Naive thymus-derived CD4-positive, alpha-beta T cell (primary cell): ENCODE data around the gene SLC35F2. TPM values are rescaled to one million over a fixed set of nuclear protein-coding genes. Genes with fewer than 3 reads are reported as not detected.
A peak's percentile ranks its signal among the peaks of the same experiment; 100 is the strongest.
"Not testable (repeated sequence)": the region's sequence is repeated elsewhere in the genome, so short reads cannot be mapped to it uniquely, and the experiment has no call there.

Source experiments
- ATAC-seq: fragments of 150-1000 bp; cut with Tn5 transposase; 2 replicates; pipeline ENCODE4 v1.10.0; 2021; ENCODE audit warnings: mild to moderate bottlenecking, moderate library complexity
- CTCF ChIA-PET: fragments of 350-600 bp; sonication (Branson Sonifier 250); formaldehyde crosslinking; loops from one replicate; lab custom pipeline; 2021; ENCODE audit warnings: antibody characterized with exemption; lab: Charles Lee
- POLR2A ChIA-PET: fragments of 350-600 bp; sonication (Branson Sonifier 250); formaldehyde crosslinking; loops from one replicate; lab custom pipeline; 2021; ENCODE audit warnings: antibody characterized with exemption, inconsistent platforms; lab: Charles Lee
- DNase-seq, 9 donors: peaks; one replicate each; pipeline versions ENCODE4 v3.0.0 to v3.0.0-alpha.2; 2020 to 2022; ENCODE audit warnings: mixed read lengths in 1 of 9
- H3K27ac ChIP-seq: one replicate; pipeline ENCODE4 v1.7.0; 2013; ENCODE audit warnings: mild to moderate bottlenecking, low read depth, low read length, moderate library complexity
- H3K27me3 ChIP-seq, 2 donors: one replicate each; pipeline ENCODE4 v1.7.0; 2013; ENCODE audit warnings: low read length in 2 of 2, mild to moderate bottlenecking in 2 of 2, moderate library complexity in 2 of 2; ENCODE audit not compliant: control insufficient read depth in 2 of 2, insufficient read depth in 2 of 2
- H3K36me3 ChIP-seq, 3 experiments: 1 replicate in 2 of 3; 2 replicates in 1 of 3; pipeline ENCODE4 v1.7.0; 2013; ENCODE audit warnings: low read length in 3 of 3, mild to moderate bottlenecking in 3 of 3, moderate library complexity in 1 of 3; ENCODE audit not compliant: insufficient read depth in 3 of 3, control insufficient read depth in 2 of 3
- H3K4me1 ChIP-seq, 2 donors: one replicate each; pipeline ENCODE4 v1.7.0; 2013; ENCODE audit warnings: low read length in 2 of 2, mild to moderate bottlenecking in 2 of 2, moderate library complexity in 1 of 2; ENCODE audit not compliant: control insufficient read depth in 2 of 2, insufficient read depth in 2 of 2
- H3K4me3 ChIP-seq: 2 replicates; pipeline ENCODE4 v1.7.0; 2013; ENCODE audit warnings: mild to moderate bottlenecking, low read length
- H3K9me3 ChIP-seq, 3 experiments: 1 replicate in 2 of 3; 2 replicates in 1 of 3; pipeline ENCODE4 v1.7.0; 2013; ENCODE audit warnings: low read length in 3 of 3; ENCODE audit not compliant: control insufficient read depth in 2 of 3
- H3K27ac Mint-ChIP-seq, 9 donors: one replicate each; pipeline ENCODE4 v1.8.0; 2020 to 2022; ENCODE audit warnings: mixed read lengths in 9 of 9, mild to moderate bottlenecking in 8 of 9, moderate library complexity in 5 of 9, inconsistent platforms in 2 of 9
- H3K27me3 Mint-ChIP-seq, 5 donors: one replicate each; pipeline ENCODE4 v1.8.0; 2021 to 2022; ENCODE audit warnings: mixed read lengths in 5 of 5, mild to moderate bottlenecking in 1 of 5
- H3K36me3 Mint-ChIP-seq, 5 donors: one replicate each; pipeline ENCODE4 v1.8.0; 2020 to 2022; ENCODE audit warnings: mixed read lengths in 5 of 5, mild to moderate bottlenecking in 3 of 5, inconsistent platforms in 1 of 5
- H3K4me1 Mint-ChIP-seq, 7 donors: one replicate each; pipeline ENCODE4 v1.8.0; 2020 to 2022; ENCODE audit warnings: mixed read lengths in 7 of 7, mild to moderate bottlenecking in 3 of 7, inconsistent platforms in 1 of 7
- H3K4me3 Mint-ChIP-seq, 10 donors: one replicate each; pipeline ENCODE4 v1.8.0; 2020 to 2022; ENCODE audit warnings: mild to moderate bottlenecking in 10 of 10, mixed read lengths in 10 of 10, moderate library complexity in 6 of 10, inconsistent platforms in 2 of 10
- H3K9me3 Mint-ChIP-seq, 11 donors: one replicate each; pipeline ENCODE4 v1.8.0; 2020 to 2022; ENCODE audit warnings: mixed read lengths in 11 of 11, mild to moderate bottlenecking in 4 of 11, inconsistent platforms in 1 of 11, moderate library complexity in 1 of 11
- intact Hi-C, 2 donors: fragments of 100-400 bp; cut with micrococcal nuclease; formaldehyde crosslinking; loops; one replicate each; pipeline ENCODE4 v1.15.1; 2023
- polyA plus RNA-seq, 2 donors: library from polyadenylated mRNA; unstranded; fragments of 300-500 nt; fragmentation: Illumina TruSeq; gene quantifications; one replicate each; pipeline ENCODE4 v1.2.3, GENCODE V29; 2021
- total RNA-seq, 6 experiments: library from RNA in 5 of 6; stranded (reverse) in 5 of 6; gene quantifications; 1 replicate in 5 of 6; 2 replicates in 1 of 6; pipeline ENCODE4 v1.2.3 and lab custom pipeline; 2021 to 2026

SLC35F2 gene
- total and polyA plus RNA-seq, 7 experiments from 2014 or later, result 3.7 to 8.9 (median 4.2) TPM

GRCh38 chr11:107844041-107844440 is 14.5 kb downstream of the SLC35F2 start:
- intact Hi-C loops, result loop anchor here in 1 of 2 donors (5.0 kb wide), 2 partner anchors 83 to 653 kb away; partner anchors contain the start of genes POGLUT3 and RAB39A
- Mint-ChIP-seq H3K27ac (no peak overlapping the region), H3K27me3 (no peaks in the 10 kb centered on the region), H3K9me3 (no peaks in the 10 kb centered on the region), H3K4me1 (peaks cover 21 to 34% (median 23%) of the 10 kb centered on the region in 7 donors), H3K4me3 (no peak overlapping the region), H3K36me3 (peaks cover 0 to 4% (median 0%) of the 10 kb centered on the region in 5 donors)
- DNase-seq (no peak), ATAC-seq (no peak)
- H3K36me3 ChIP-seq, result no peaks in the 10 kb centered on the region
- no peaks in the 10 kb centered on the region for H3K9me3 ChIP-seq
- no peaks in the 10 kb centered on the region for H3K27me3 ChIP-seq
- peaks cover 0 to 7% of the 10 kb centered on the region in 2 donors for H3K4me1 ChIP-seq
- POLR2A ChIA-PET, result no interaction called here
- no peak overlapping the region for H3K27ac ChIP-seq
- CTCF ChIA-PET, result no interaction called here
- H3K4me3 ChIP-seq, result no peak overlapping the region

GRCh38 chr11:107842412-107843100 is 16.0 kb downstream of the SLC35F2 start:
- Mint-ChIP-seq H3K27me3 (no peaks in the 10 kb centered on the region), H3K4me3 (no peak overlapping the region), H3K36me3 (peaks cover 0 to 4% (median 0%) of the 10 kb centered on the region in 5 donors), H3K4me1 (peaks cover 13 to 35% (median 18%) of the 10 kb centered on the region in 7 donors), H3K9me3 (no peaks in the 10 kb centered on the region), H3K27ac (peak overlapping the region in 1 of 9 donors; percentile 29)
- ChIA-PET CTCF (no interaction called here), POLR2A (no interaction called here)
- no peak for ATAC-seq
- H3K27ac ChIP-seq, result no peak overlapping the region
- H3K36me3 ChIP-seq, result no peaks in the 10 kb centered on the region
- intact Hi-C loops, result loop anchor here in 1 of 2 donors (5.0 kb wide), 2 partner anchors 85 to 655 kb away; partner anchors contain the start of genes POGLUT3 and RAB39A
- no peak for DNase-seq
- H3K4me3 ChIP-seq, result no peak overlapping the region
- peaks cover 0 to 7% of the 10 kb centered on the region in 2 donors for H3K4me1 ChIP-seq
- no peaks in the 10 kb centered on the region for H3K9me3 ChIP-seq
- H3K27me3 ChIP-seq, result no peaks in the 10 kb centered on the region

- no peak overlapping the region for H3K27ac ChIP-seq
- intact Hi-C loops, result loop anchor here (1.0 to 5.0 kb wide), 4 partner anchors 18 to 657 kb away; partner anchors contain the start of genes POGLUT3 (in 1 of the 2), RAB39A (in 1 of the 2) and SLC35F2 (in 1 of the 2)
- DNase-seq (no peak), ATAC-seq (no peak)
- CTCF ChIA-PET, result no interaction called here
- Mint-ChIP-seq H3K9me3 (no peaks in the 10 kb centered on the region), H3K36me3 (peaks cover 0 to 4% (median 0%) of the 10 kb centered on the region in 5 donors), H3K27ac (peak overlapping the region in 3 of 9 donors; percentile 21 to 85 (median 85)), H3K4me3 (peak overlapping the region in 2 of 10 donors; percentile 46 to 76), H3K27me3 (no peaks in the 10 kb centered on the region), H3K4me1 (peaks cover 9 to 31% (median 14%) of the 10 kb centered on the region in 7 donors)
- no peaks in the 10 kb centered on the region for H3K36me3 ChIP-seq
- H3K27me3 ChIP-seq, result no peaks in the 10 kb centered on the region
- no peaks in the 10 kb centered on the region for H3K9me3 ChIP-seq
- no peak overlapping the region for H3K4me3 ChIP-seq
- peaks cover 0 to 7% of the 10 kb centered on the region in 2 donors for H3K4me1 ChIP-seq
- POLR2A ChIA-PET, result interaction anchor here (1.1 kb wide), 1 partner anchor 17 kb away, joined by 3 read pairs; no protein-coding TSS in a partner anchor
Measured at GRCh38 chr11:107840129-107840484, 18.5 kb downstream of the SLC35F2 start.

- DNase-seq (no peak), ATAC-seq (no peak)
- intact Hi-C loops, result no loop called here
- Histone ChIP-seq H3K9me3 (no peaks in the 10 kb centered on the region), H3K27me3 (no peaks in the 10 kb centered on the region), H3K4me3 (no peak overlapping the region), H3K4me1 (peaks cover 0 to 7% of the 10 kb centered on the region in 2 donors), H3K36me3 (no peaks in the 10 kb centered on the region), H3K27ac (no peak overlapping the region)
- peaks cover 8 to 24% (median 14%) of the 10 kb centered on the region in 7 donors for H3K4me1 Mint-ChIP-seq
- H3K36me3 Mint-ChIP-seq, result no peaks in the 10 kb centered on the region
- no peaks in the 10 kb centered on the region for H3K27me3 Mint-ChIP-seq
- H3K4me3 Mint-ChIP-seq, result no peak overlapping the region
- ChIA-PET POLR2A (no interaction called here), CTCF (no interaction called here)
- no peaks in the 10 kb centered on the region for H3K9me3 Mint-ChIP-seq
- H3K27ac Mint-ChIP-seq, result no peak overlapping the region
Measured at GRCh38 chr11:107836851-107837250, 21.7 kb downstream of the SLC35F2 start.

- no peaks in the 10 kb centered on the region for H3K4me1 ChIP-seq
- Mint-ChIP-seq H3K4me3 (no peak overlapping the region), H3K27me3 (no peaks in the 10 kb centered on the region), H3K27ac (no peak overlapping the region), H3K36me3 (no peaks in the 10 kb centered on the region), H3K4me1 (peaks cover 0 to 8% (median 4%) of the 10 kb centered on the region in 7 donors), H3K9me3 (no peaks in the 10 kb centered on the region)
- no peak for DNase-seq
- CTCF ChIA-PET, result interaction anchor here (0.6 kb wide), 1 partner anchor 12 kb away, joined by 4 read pairs; no protein-coding TSS in a partner anchor
- intact Hi-C loops, result no loop called here
- no peak overlapping the region for H3K4me3 ChIP-seq
- H3K9me3 ChIP-seq, result no peaks in the 10 kb centered on the region
- no peak overlapping the region for H3K27ac ChIP-seq
- H3K36me3 ChIP-seq, result no peaks in the 10 kb centered on the region
- no peak for ATAC-seq
- POLR2A ChIA-PET, result no interaction called here
- no peaks in the 10 kb centered on the region for H3K27me3 ChIP-seq
Measured at GRCh38 chr11:107834995-107835394, 23.6 kb downstream of the SLC35F2 start.

- POLR2A ChIA-PET, ATAC-seq, H3K27me3 ChIP-seq, H3K4me3 ChIP-seq, H3K4me1 ChIP-seq, H3K4me1 Mint-ChIP-seq, H3K27ac Mint-ChIP-seq, H3K9me3 Mint-ChIP-seq, H3K27ac ChIP-seq, H3K27me3 Mint-ChIP-seq, H3K9me3 ChIP-seq, H3K36me3 ChIP-seq, CTCF ChIA-PET, intact Hi-C loops, H3K4me3 Mint-ChIP-seq, H3K36me3 Mint-ChIP-seq, DNase-seq: not testable (repeated sequence)
Measured at GRCh38 chr11:107833926-107834325, 24.7 kb downstream of the SLC35F2 start.
